ENCODE results near the gene ROR1. TPM values are rescaled to one million over a fixed set of nuclear protein-coding genes. Genes with fewer than 3 reads are reported as not detected.
A peak's percentile ranks its signal among the peaks of the same experiment; 100 is the strongest.

The ROR1 gene
- total RNA-seq, 1 experiment from 2014 or later: 2.7 TPM

DNA sequence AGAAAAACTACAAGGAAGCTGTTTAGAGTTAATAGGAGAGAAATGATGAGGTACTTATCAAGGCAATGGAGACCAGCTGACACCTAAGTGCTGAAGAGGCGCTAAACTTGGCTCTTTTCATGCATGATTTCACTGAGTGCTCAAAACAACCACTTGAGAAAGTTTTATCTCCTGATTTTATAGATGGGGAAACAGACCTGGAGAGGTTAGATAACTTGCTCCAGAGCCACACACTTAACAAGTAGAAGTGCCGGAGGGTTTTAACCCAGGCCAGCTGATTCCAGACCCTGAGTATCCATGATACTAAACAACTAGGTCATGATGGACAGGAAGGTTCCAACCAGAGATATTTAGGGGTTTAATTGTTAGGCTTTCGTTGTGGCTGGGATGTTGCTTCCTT is 455.5 kb downstream of the ROR1 start:
- TF ChIP-seq SRF (IDR thresholded peaks at IDR 0.05; ENCODE audit: low read depth) (no peak), ZNF274 (IDR thresholded peaks at IDR 0.05; ENCODE audit: low read depth, low read length) (no peak), TCF7L2 (IDR thresholded peaks at IDR 0.05; ENCODE audit: borderline replicate concordance, extremely low read depth, insufficient read depth, insufficient read length) (no peak), SP1 (IDR thresholded peaks at IDR 0.05; ENCODE audit: low read depth) (no peak), POLR2AphosphoS5 (IDR thresholded peaks at IDR 0.05; ENCODE audit: low read depth, low read length) (no peak), SIN3A (IDR thresholded peaks at IDR 0.05; ENCODE audit: low read depth) (no peak), ELF1 (IDR thresholded peaks at IDR 0.05; ENCODE audit: borderline replicate concordance, low read depth) (no peak), JUND (IDR thresholded peaks at IDR 0.05) (no peak), CBX3 (IDR thresholded peaks at IDR 0.05; ENCODE audit: low read depth) (no peak)
- TF ChIP-seq, protein P1, sequence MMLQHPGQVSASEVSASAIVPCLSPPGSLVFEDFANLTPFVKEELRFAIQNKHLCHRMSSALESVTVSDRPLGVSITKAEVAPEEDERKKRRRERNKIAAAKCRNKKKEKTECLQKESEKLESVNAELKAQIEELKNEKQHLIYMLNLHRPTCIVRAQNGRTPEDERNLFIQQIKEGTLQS (IDR thresholded peaks at IDR 0.05): no peak
- no peak overlapping the region for H3K27ac ChIP-seq (ENCODE audit: low read depth, low read length)
- H3K9ac ChIP-seq (ENCODE audit: low read length): no peak overlapping the region
- H3K79me2 ChIP-seq (ENCODE audit: insufficient read depth, low read length): no peaks in the 10 kb centered on the region
- H3K9me3 ChIP-seq (ENCODE audit: control insufficient read depth in 1 of 2, insufficient read depth in 1 of 2, low read depth in 1 of 2, low read length in 2 of 2): no peaks in the 10 kb centered on the region
- CTCF ChIA-PET: no interaction called here
- peaks cover 0 to 7% of the 10 kb centered on the region in 2 experiments; a peak in 1 of 4 replicates for H3K4me1 ChIP-seq (ENCODE audit: control insufficient read depth in 1 of 2, insufficient read depth in 2 of 2, low read length in 2 of 2)
- H4K20me1 ChIP-seq (ENCODE audit: insufficient read depth): no peaks in the 10 kb centered on the region
- RAD21 ChIA-PET (ENCODE audit: low non-redundant PET in 1 of 2, low total read pairs in 2 of 2, uncharacterized antibody in 2 of 2, unreplicated experiment in 2 of 2): no interaction called here
- BruUV-seq (replicated peaks): no TSS peak
- DNase-seq (ENCODE audit: low read depth, low spot score) (no peak), ATAC-seq (no peak)
- POLR2A ChIA-PET: no interaction called here
- no peaks in the 10 kb centered on the region for H3K27me3 ChIP-seq (ENCODE audit: insufficient read depth, low read length)
- peak overlapping the region; percentile 11 for H2AFZ ChIP-seq (ENCODE audit: low read depth, low read length, poor library complexity, severe bottlenecking)
- no peaks in the 10 kb centered on the region for H3K9me2 ChIP-seq (ENCODE audit: insufficient read depth)
- H3K4me2 ChIP-seq (ENCODE audit: low read length): no peak overlapping the region
- H3K36me3 ChIP-seq (ENCODE audit: control insufficient read depth in 1 of 2, insufficient read depth in 2 of 2, low read length in 2 of 2): no peaks in the 10 kb centered on the region
- no peak overlapping the region for H3K4me3 ChIP-seq (replicated peaks in 1 of 2; ENCODE audit: low read depth in 1 of 2, low read length in 2 of 2)
- intact Hi-C loops (cut with micrococcal nuclease): no loop called here

Other genes starting within 250 kb of the ROR1 start
- gene PGM1, start 180.6 kb upstream of the ROR1 start, total RNA-seq (2021; ENCODE audit: unreplicated experiment): 54.6 TPM

Data from HCT116 (cell line).